DMS53 (cell line): ENCODE data around the gene APOB.
A peak's percentile ranks its signal among the peaks of the same experiment; 100 is the strongest.

ENCODE experiments used
- DNase-seq: peaks from one replicate; lab custom pipeline; 2025; lab: John Stamatoyannopoulos, UW

The APOB gene, protein sequence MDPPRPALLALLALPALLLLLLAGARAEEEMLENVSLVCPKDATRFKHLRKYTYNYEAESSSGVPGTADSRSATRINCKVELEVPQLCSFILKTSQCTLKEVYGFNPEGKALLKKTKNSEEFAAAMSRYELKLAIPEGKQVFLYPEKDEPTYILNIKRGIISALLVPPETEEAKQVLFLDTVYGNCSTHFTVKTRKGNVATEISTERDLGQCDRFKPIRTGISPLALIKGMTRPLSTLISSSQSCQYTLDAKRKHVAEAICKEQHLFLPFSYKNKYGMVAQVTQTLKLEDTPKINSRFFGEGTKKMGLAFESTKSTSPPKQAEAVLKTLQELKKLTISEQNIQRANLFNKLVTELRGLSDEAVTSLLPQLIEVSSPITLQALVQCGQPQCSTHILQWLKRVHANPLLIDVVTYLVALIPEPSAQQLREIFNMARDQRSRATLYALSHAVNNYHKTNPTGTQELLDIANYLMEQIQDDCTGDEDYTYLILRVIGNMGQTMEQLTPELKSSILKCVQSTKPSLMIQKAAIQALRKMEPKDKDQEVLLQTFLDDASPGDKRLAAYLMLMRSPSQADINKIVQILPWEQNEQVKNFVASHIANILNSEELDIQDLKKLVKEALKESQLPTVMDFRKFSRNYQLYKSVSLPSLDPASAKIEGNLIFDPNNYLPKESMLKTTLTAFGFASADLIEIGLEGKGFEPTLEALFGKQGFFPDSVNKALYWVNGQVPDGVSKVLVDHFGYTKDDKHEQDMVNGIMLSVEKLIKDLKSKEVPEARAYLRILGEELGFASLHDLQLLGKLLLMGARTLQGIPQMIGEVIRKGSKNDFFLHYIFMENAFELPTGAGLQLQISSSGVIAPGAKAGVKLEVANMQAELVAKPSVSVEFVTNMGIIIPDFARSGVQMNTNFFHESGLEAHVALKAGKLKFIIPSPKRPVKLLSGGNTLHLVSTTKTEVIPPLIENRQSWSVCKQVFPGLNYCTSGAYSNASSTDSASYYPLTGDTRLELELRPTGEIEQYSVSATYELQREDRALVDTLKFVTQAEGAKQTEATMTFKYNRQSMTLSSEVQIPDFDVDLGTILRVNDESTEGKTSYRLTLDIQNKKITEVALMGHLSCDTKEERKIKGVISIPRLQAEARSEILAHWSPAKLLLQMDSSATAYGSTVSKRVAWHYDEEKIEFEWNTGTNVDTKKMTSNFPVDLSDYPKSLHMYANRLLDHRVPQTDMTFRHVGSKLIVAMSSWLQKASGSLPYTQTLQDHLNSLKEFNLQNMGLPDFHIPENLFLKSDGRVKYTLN (N-terminal part only)

DNA sequence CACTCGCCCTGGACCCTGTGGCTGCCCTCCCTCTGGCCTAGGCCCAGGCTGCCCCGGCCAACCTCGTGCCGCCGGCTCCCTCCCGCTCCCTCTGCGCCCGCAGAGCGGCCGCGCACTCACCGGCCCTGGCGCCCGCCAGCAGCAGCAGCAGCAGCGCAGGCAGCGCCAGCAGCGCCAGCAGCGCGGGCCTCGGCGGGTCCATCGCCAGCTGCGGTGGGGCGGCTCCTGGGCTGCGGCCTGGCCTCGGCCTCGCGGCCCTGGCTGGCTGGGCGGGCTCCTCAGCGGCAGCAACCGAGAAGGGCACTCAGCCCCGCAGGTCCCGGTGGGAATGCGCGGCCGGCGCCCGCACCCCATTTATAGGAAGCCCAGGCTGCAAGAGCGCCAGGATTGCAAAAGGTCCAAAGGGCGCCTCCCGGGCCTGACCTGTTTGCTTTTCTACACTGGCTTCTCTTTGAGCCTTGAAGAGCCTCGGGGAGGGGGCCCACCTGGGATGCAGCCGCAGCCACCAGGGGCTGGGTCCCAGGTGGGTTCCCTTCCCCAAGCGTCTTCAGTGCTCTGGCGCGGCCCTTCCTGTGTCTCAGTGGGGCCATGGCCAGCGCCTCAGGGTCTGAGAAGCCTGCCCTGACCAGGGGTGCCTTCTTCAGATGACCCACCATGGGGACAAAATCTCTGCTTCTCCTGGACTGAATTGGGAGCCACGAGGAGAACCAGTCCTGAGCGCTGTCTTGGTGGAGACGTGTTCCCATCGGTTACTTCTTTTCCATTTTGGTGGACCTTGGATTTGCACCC lies at the start of gene APOB:
TSS of gene APOB (minus strand) at position 330 of the 789 bp plus-strand sequence. CDS start at position 202, 128 bp downstream.
- peak; percentile 71 for DNase-seq

DNA sequence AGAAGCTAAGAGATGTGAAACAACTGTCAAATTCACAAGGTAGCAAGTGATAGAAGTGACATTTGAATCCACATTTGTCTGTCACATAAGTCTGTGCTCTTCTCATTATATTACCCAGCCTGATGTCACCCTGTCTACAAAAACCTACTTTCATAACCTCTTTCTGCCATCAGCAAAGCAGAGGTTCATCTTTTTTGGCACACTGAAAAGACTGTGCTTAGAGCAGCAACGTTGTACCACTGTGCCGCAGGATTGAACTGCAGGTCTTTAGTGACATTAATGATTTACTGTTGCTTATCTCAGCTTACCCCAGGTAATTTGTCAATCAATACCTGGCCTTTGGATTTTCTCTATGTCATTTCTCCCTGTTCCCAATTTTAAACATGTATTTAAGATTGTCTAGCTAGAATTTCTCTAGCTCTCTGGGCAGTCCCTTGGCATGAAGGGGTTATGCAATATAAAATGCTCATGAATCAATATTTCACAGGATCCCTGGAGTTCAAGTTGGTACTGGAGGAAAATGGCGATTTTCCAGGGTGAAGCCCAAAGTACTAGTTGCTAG lies 48.5 kb upstream of the APOB start:
- no peak for DNase-seq

DNA sequence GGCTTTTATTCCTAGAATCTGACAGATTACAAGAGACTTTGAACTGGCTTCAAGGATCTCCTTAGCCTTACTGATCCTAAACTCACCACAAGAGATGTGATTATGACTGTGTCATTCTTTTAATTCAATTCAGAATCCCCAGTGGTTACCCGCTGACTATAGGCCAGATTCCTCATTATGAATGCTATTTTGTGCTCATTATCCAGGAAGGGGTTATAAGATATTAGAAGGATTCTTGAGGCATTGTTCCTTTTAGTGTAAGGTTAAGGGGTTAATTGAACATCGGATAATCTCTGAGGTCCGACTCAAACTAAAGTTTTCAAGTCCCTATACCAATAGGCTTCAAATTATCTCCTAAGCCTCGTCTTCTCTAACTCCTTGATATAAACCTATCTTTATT lies 40.5 kb upstream of the APOB start:
- DNase-seq: no peak

DNA sequence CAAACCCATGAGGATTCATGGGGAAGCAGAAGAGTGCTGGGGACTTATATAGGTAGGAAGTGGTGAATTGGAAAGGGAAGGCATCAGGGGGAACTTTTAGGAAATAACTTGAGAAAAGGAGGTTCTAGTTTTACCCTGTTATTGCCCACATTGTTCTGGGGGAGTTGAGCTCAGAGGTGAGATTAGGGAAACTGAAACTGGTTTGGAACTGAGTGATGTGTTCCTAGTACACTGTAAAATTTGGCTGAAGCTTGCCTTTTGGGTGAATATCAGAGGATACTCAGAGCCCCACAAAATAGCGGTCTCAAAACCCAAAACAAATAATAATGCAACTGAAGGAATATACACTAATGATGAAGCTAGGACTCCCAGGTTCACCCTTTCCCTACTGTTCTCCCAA lies 39.6 kb upstream of the APOB start:
- no peak for DNase-seq

DNA sequence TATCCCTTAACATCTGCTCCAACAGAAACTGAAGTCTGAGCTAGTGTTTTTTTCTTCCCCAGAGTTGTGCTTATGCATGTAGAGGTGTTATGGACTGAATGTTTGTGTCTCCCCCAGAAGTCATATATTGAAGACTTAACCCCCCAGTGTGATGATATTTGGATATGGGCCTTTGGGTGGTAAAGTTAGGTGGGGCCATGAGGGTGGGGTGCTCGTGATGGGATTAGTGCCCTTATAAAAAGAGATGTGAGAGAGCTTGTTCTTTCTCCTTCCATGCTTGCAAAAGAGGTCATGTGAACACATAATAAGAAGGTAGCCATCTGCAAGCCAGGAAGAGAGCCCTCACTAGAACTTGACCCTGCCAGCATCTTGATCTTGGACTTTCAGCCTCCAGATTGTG lies 34.4 kb upstream of the APOB start:
- DNase-seq: no peak

DNA sequence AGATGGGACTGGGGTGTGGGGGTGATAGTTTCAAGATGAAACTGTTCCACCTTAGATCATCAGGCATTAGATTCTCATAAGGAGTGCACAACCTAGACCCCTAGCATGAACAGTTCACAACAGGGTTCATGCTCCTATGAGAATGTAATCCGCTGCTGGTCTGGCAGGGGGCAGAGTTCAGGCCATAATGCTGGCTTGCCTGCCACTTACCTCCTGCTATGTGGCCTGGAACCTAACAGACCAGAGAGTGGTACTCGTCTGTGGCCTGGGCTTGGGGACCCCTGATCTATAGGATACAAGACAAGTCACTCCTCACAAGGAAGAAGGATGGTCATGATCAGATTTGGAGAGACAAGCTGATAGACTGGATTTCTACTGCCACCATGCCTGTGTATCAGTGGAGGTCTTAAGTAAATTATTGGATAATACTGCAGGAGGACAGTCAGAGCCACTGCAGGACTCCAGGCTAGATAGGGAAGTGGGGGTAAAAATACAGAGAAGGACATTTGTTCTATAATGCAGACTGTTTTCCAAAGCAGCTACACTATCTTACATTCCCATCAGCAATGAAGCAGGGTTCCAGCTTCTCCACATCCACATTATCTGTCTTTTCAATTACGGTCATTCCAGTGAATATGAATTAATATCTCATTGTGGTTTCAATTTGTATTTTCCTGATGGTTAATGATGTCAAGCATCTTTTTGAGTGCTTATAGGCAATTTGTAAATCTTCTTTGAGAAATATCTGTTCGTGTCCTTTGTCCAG lies 28.8 kb upstream of the APOB start:
- DNase-seq: no peak

DNA sequence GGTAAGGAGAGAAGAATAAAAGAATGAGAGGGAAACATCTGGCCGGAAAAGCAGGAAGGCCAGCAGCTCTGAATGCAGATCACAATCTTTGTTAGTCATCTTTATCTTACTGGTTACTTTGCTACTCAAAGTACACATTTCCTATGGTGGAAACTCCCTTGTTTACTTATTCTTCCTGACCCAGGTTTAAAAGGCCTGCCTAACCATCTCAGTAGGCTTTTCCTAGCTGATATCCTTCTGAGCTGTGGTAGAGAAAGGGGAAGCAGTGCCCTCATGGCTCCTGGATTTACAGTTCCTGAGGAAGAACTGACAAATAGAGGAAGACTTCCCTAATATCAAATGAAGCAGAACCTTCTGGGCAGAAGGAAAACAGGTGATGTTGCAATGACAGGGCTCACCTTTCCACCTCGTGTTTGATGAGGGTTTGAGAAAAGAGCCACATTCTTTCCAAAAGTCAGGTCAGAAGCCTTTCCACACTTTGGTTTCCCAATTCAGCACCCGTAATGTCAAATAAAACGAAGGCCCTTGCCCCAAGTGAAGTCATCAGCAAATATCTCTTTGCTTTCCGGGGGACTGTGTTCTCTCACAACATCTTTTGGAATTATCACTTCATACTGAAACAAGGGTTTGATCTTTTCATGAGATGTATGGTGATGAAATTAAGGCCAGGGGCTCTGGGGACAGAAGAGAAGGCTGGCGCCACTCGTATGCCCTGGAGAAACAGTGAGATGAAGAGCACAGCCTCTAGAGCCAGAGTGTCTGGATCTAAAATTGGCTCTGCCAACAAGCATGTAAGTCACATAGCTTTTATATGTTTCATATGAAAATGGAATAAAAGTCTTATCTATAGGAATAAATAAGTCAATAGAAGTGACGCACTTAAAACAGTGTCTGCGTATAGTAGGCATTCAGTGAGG lies 26.7 kb upstream of the APOB start:
- DNase-seq: peak; percentile 56

DNA sequence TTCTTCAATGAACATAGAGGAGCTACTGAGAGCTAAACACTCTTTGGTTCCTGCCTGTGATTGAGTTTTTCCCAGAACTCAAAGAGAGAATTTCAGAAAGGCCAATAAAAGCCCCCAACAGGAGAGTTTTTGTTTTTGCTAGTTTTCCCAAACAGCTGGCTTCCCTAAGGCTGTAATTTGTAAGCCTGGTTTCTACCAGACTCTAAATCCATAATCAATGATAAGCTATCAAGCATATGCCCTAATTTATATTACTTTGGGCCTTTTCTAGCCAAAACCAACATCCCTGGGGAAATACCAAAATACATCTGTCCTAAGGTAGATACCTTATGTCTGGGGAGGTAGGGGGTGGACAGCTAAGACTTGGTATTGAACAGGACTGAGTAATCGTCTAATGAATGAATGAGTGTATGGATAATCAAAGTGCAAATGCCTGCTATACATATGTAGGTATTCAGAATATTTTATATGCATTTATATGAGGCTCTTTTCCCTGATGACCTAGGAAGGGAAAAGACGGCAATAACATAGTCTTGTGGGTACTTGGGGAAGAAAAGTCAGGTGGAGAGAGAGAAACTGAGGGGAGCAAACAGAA lies 26.0 kb upstream of the APOB start:
- DNase-seq: no peak

DNA sequence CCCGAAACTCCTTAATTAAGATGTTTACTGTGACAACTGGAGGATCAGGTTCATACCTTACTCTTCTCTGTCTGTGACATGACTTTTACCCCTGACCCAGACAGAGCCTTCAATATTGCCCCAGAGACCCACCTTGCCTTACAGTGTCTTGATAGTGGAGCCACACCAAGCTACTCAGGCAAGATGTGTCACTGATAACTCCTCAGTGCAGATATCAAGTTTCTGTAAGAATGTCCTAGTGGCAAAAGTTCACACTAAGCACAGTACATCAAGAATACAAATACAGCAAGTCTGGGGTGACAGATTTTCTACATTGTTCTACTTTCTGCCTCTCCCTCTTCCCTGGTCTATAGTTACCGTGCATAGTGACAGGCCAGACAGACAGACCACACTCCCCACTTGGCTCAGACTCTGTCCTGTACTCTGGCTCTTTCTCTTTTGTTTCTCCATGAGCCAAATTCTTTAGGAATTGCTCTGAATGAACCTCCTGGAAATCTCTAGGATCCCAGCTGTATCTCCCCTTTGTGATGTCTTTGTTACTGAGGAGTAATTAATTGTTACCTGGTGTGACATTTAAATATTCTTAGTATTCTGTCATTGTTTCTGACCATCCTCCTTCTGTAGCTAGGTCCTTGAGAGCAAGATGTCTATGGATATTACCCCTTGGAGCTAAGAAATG lies 24.1 kb upstream of the APOB start:
- no peak for DNase-seq

DNA sequence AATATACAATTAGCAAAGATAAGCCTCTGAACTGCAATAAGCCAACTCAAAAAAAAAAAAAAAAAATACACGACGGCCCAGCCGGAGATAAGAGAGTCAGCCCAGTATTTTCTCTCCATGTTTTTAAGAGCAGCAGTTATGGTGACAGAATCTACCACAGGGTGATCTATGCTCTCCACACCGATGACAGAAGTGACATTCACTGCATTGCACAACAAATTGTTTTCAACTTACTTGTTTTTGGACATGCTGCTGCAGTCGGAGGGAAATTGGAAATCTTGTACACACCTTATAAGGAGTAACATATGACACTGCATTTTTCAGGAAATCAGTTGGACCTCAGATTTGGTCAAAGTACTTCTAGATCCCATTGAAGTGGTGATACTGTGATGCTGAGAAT lies 23.3 kb upstream of the APOB start:
- no peak for DNase-seq

DNA sequence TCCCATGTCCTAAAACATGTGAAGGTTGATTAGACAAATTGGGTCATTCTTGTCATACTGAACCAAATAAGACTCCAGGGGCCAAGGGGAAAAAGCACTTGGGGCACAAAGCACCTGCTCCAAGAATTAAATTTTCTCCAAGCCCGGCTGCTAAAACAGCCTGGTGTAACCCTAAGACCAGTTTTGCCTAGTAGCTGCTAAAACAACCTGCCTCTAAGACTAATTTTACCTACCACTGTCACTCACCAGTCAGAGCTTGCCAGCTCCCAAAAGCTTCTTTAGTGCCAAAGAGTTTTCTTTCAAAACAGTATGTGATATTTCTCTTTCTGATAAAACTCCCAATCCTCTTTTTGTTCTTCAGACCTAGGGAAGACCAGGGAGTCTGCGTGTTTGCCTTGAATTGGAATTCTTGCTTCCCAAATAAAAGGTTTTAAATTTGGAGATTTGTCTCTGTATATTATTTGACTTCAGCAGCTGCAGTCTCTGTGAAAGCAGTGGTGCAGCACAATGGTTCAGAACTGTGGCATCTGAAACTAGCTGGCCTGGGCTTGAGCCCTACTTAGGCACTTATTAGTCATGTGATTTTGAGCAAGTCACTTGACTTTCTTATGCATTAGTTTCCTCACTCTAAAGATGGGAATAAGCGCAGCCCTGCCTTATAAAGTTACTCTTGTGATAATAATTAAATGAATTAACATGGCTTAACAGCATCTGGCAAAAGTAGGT lies 16.2 kb upstream of the APOB start:
- no peak for DNase-seq

DNA sequence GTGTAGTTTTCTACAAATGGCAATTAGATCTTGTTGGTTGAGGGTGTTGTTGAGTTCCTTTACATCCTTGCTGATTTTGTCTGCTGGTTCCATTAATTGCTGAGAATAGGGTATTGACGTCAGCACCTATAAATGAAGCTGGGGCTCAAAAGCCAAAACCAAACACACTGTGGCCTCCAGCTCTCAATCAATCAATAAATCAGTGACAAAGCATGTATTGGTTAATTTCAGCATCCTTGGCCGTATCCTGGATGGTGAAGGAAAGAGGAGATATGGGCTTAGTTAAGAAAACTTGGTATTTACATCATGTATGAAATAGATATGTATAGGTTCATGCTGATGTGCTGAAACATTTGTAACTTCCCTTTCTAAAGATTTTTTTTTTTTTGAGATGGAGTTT lies 13.2 kb upstream of the APOB start:
- no peak for DNase-seq

DNA sequence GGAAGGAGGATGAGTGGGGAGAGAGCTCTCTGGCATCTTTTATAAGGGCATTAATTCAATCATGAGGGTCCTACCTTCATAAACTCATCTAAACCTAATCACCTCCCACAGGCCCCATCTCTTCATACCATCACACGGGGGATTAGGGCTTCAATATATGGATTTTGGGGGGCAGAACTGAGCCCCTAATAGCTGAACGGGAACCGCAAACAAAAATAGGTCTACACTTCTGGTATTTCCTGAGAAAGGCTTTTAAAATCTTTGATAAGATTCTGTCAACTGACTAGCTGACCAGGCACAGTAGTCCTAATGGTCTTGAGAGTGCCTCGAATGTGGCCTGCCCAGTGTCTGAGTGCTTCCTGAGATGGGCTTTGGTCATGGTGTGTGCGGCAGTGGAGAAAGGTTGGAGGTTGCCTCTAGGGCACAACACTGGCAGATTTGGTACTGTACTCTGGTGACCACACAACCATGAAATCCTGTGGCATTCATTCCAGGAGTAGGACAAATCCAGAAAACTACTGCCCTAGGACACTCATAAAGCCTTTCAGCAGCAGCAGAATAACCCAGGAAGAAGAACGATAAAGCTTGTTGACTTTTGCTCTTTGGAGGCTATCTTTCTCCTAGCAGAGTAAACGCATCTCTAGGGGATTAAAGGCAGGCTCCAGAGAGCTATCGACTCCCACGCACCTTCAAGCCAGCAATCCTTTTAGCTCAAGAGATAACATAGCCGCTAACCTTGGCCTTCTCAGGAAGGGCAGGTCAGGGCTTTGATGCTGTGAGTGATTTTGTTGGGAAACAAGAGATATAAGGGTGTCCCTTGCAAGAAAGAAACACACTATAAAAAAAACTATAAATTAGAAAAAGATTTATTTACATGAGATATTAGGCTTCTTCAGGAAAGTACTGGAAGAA lies 12.3 kb upstream of the APOB start:
- peak; percentile 6 for DNase-seq

DNA sequence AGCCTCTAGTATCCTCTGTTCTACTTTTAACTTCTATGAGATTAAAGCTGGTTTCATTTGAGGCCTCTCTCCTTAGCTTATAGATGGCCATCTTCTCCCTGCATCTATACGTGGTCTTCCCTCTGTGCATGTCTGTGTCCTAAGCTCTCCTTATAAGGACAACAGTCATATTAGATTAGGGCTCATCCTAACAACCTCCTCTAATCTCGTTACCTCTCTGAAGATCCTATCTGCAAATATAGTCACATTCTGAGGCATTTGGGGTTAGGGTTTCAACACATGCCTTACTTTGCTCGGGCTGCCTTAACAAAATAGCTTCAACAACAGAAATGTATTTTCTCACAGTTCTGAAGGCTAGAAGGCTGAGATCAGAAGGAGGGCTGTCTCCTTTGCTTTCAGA lies 11.6 kb upstream of the APOB start:
- no peak for DNase-seq

DNA sequence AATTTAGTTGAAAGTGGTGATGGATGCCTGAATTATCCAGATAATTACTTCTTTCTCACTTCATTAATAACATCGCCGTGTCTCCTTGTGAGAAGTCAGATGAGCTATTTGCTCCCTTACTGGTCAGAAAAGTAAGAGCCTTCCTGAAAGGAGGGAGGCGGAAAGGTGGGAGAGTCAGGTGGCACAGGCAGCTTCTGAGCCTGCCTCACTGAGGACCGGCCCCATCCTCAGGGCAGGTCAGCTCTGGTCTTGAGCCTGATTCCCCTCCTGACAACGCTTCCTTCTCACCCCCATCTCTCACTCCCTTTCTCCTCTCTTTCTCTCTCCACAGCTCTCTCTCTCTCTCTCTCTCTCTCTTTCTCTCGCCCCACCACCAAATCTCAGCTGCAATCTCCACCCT lies 10.1 kb upstream of the APOB start:
- DNase-seq: no peak

DNA sequence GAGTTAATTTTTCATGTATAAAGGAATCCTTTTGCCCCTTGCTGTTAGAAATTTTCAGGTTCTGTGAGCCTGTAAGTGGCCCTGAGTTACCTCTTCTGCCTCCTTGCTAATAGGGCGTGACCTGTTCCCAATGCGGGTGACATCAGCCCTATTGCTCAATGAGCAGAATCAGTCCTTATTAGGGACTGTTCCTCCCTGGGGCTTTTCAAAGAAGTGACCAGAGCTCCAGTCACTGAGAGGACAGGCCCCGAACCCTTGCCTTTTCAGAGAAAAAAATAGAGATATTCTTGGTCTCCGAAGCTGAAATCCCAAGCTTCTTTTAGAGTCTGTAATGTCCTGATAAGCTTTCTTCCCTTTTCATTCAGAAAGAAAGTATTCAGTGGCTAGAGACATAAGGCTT lies 8.2 kb upstream of the APOB start:
- DNase-seq: peak; percentile 37

DNA sequence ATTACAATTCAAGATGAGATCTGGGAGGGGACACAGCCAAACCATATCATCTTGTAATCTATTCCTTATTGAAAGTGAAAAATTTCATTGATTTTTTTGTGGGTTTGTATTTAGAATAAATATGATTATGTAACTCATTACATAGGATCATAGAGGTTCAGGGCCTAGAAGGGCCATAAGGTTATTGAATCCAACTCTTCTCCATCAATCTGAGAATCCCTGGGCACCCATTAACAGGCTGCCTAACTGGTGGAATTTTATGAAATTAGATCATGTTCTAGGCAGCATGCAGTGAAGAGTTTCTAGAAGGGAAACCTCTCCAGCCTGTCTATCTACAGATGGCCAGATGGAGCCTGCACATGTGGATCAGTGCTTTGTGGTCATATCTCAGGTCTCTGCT lies 6.3 kb upstream of the APOB start:
- no peak for DNase-seq
